Immature natural killer cell (primary cell): ENCODE data around the gene SNRNP200. TPM values are rescaled to one million over a fixed set of nuclear protein-coding genes. Genes with fewer than 3 reads are reported as not detected.

ENCODE experiments used
- DNase-seq, 3 donors: peaks; one replicate each; pipeline ENCODE4 v3.0.0; 2022; ENCODE audit warnings: mixed read lengths in 1 of 3
- H3K27ac Mint-ChIP-seq, 6 donors: one replicate each; pipeline ENCODE4 v1.8.0; 2020; ENCODE audit warnings: mixed read lengths in 6 of 6, mild to moderate bottlenecking in 5 of 6, inconsistent platforms in 4 of 6, moderate library complexity in 3 of 6
- H3K27me3 Mint-ChIP-seq, 3 donors: one replicate each; pipeline ENCODE4 v1.8.0; 2020 to 2021; ENCODE audit warnings: low read depth in 3 of 3, mild to moderate bottlenecking in 3 of 3, mixed read lengths in 3 of 3, moderate library complexity in 3 of 3, inconsistent platforms in 1 of 3
- H3K36me3 Mint-ChIP-seq, 3 donors: one replicate each; pipeline ENCODE4 v1.8.0; 2020; ENCODE audit warnings: mixed read lengths in 3 of 3, inconsistent platforms in 2 of 3, mild to moderate bottlenecking in 2 of 3
- H3K4me1 Mint-ChIP-seq, 2 donors: one replicate each; pipeline ENCODE4 v1.8.0; 2020; ENCODE audit warnings: inconsistent platforms in 2 of 2, mild to moderate bottlenecking in 2 of 2, mixed read lengths in 2 of 2, moderate library complexity in 1 of 2
- H3K4me3 Mint-ChIP-seq, 5 donors: one replicate each; pipeline ENCODE4 v1.8.0; 2020; ENCODE audit warnings: mild to moderate bottlenecking in 5 of 5, mixed read lengths in 5 of 5, inconsistent platforms in 3 of 5, moderate library complexity in 3 of 5
- H3K9me3 Mint-ChIP-seq, 6 donors: one replicate each; pipeline ENCODE4 v1.8.0; 2020; ENCODE audit warnings: mild to moderate bottlenecking in 6 of 6, mixed read lengths in 6 of 6, inconsistent platforms in 4 of 6, moderate library complexity in 3 of 6
- polyA plus RNA-seq, 3 donors: library from polyadenylated mRNA; unstranded; fragments of 300-500 nt; fragmentation: Illumina TruSeq; gene quantifications; one replicate each; pipeline ENCODE4 v1.2.3, GENCODE V29; 2021

The SNRNP200 gene
- polyA plus RNA-seq, 3 donors from 2014 or later = 42.3 to 105 (median 46.6) TPM

GRCh38 chr2:96336104-96336775, 30.9 kb upstream of the SNRNP200 start:
- peak overlapping the region; percentile 39 to 90 (median 82) for H3K27ac Mint-ChIP-seq
- H3K27me3 Mint-ChIP-seq = peaks cover 2 to 18% (median 5%) of the 10 kb centered on the region in 3 donors
- DNase-seq = no peak
- no peaks in the 10 kb centered on the region for H3K36me3 Mint-ChIP-seq
- H3K9me3 Mint-ChIP-seq = no peaks in the 10 kb centered on the region
- peak overlapping the region; percentile 78 to 90 (median 88) for H3K4me3 Mint-ChIP-seq
- H3K4me1 Mint-ChIP-seq = peaks cover 25 to 31% of the 10 kb centered on the region in 2 donors

- Mint-ChIP-seq H3K36me3 (peaks cover under 1 to 4% (median under 1%) of the 10 kb centered on the region in 3 donors), H3K9me3 (no peaks in the 10 kb centered on the region), H3K27me3 (peaks cover 2 to 14% (median 4%) of the 10 kb centered on the region in 3 donors), H3K4me3 (peak overlapping the region; percentile 74 to 89 (median 76)), H3K27ac (peak overlapping the region; percentile 62 to 93 (median 88)), H3K4me1 (peaks cover 31 to 33% of the 10 kb centered on the region in 2 donors)
- no peak for DNase-seq
These were observed 28.4 kb upstream of the SNRNP200 start for GRCh38 chr2:96333708-96334107.

GRCh38 chr2:96330407-96330806, 25.1 kb upstream of the SNRNP200 start:
- no peak for DNase-seq
- H3K27me3 Mint-ChIP-seq = peaks cover 0 to 8% (median 3%) of the 10 kb centered on the region in 3 donors
- H3K36me3 Mint-ChIP-seq = peaks cover 10 to 26% (median 21%) of the 10 kb centered on the region in 3 donors
- peaks cover 54 to 58% of the 10 kb centered on the region in 2 donors for H3K4me1 Mint-ChIP-seq
- no peaks in the 10 kb centered on the region for H3K9me3 Mint-ChIP-seq
- H3K4me3 Mint-ChIP-seq = no peak overlapping the region
- H3K27ac Mint-ChIP-seq = no peak overlapping the region

GRCh38 chr2:96329874-96330273, 24.5 kb upstream of the SNRNP200 start:
- Mint-ChIP-seq H3K27ac (peak overlapping the region in 1 of 6 donors; percentile 23), H3K4me3 (no peak overlapping the region), H3K9me3 (no peaks in the 10 kb centered on the region), H3K27me3 (peaks cover 0 to 6% (median 0%) of the 10 kb centered on the region in 3 donors), H3K4me1 (peaks cover 51 to 59% of the 10 kb centered on the region in 2 donors), H3K36me3 (peaks cover 10 to 26% (median 21%) of the 10 kb centered on the region in 3 donors)
- no peak for DNase-seq

- Mint-ChIP-seq H3K9me3 (no peaks in the 10 kb centered on the region), H3K4me1 (peaks cover 51 to 59% of the 10 kb centered on the region in 2 donors)
These were observed 24.1 kb upstream of the SNRNP200 start for GRCh38 chr2:96329456-96329855.

GRCh38 chr2:96326990-96327820, 21.9 kb upstream of the SNRNP200 start:
- peak overlapping the region; percentile 89 to 98 (median 96) for H3K27ac Mint-ChIP-seq
- peaks cover 10 to 26% (median 21%) of the 10 kb centered on the region in 3 donors for H3K36me3 Mint-ChIP-seq
- no peak for DNase-seq
- peaks cover 0 to 2% (median 0%) of the 10 kb centered on the region in 3 donors for H3K27me3 Mint-ChIP-seq
- peak overlapping the region; percentile 64 to 99 (median 96) for H3K4me3 Mint-ChIP-seq
- H3K9me3 Mint-ChIP-seq = no peaks in the 10 kb centered on the region
- peaks cover 57 to 61% of the 10 kb centered on the region in 2 donors for H3K4me1 Mint-ChIP-seq

More at GRCh38 chr2:96329456-96329855, 24.1 kb upstream of the SNRNP200 start:
- Mint-ChIP-seq H3K36me3 (peaks cover 10 to 26% (median 21%) of the 10 kb centered on the region in 3 donors), H3K27ac (peak overlapping the region in 2 of 6 donors; percentile 23 to 46), H3K4me3 (no peak overlapping the region), H3K27me3 (peaks cover 0 to 3% (median 0%) of the 10 kb centered on the region in 3 donors)
- no peak for DNase-seq

- DNase-seq = no peak
- peaks cover 61 to 66% of the 10 kb centered on the region in 2 donors for H3K4me1 Mint-ChIP-seq
- peaks cover 10 to 26% (median 21%) of the 10 kb centered on the region in 3 donors for H3K36me3 Mint-ChIP-seq
- H3K27me3 Mint-ChIP-seq = peaks cover 0 to 4% (median 0%) of the 10 kb centered on the region in 3 donors
- peak overlapping the region; percentile 89 to 98 (median 96) for H3K27ac Mint-ChIP-seq
- peak overlapping the region; percentile 64 to 99 (median 96) for H3K4me3 Mint-ChIP-seq
- no peaks in the 10 kb centered on the region for H3K9me3 Mint-ChIP-seq
These were observed 21.2 kb upstream of the SNRNP200 start for GRCh38 chr2:96326564-96326963.

- H3K4me1 Mint-ChIP-seq = peaks cover 61 to 73% of the 10 kb centered on the region in 2 donors
- peaks cover 10 to 26% (median 21%) of the 10 kb centered on the region in 3 donors for H3K36me3 Mint-ChIP-seq
- H3K4me3 Mint-ChIP-seq = peak overlapping the region; percentile 94 to 99 (median 98)
- H3K27me3 Mint-ChIP-seq = peaks cover 0 to 4% (median 0%) of the 10 kb centered on the region in 3 donors
- peak overlapping the region; percentile 89 to 98 (median 96) for H3K27ac Mint-ChIP-seq
- H3K9me3 Mint-ChIP-seq = no peaks in the 10 kb centered on the region
- DNase-seq = peak; percentile 51 to 69 (median 63)
These were observed 20.5 kb upstream of the SNRNP200 start for GRCh38 chr2:96325884-96326255.

GRCh38 chr2:96325041-96325883, 19.9 kb upstream of the SNRNP200 start, which contains the start of gene ITPRIPL1:
Gene ITPRIPL1, plus strand, starts transcription at chr2:96325317. Its CDS starts 523 bp downstream, at chr2:96325840.
- Mint-ChIP-seq H3K27ac (peak within 1 kb of the TSS; percentile 89 to 98 (median 96)), H3K4me1 (peaks cover 68 to 79% of the 10 kb centered on the region in 2 donors), H3K9me3 (no peaks in the 10 kb centered on the region), H3K4me3 (peak within 1 kb of the TSS; percentile 94 to 99 (median 98)), H3K36me3 (peaks cover 10 to 26% (median 21%) of the 10 kb centered on the region in 3 donors), H3K27me3 (peaks cover 0 to 4% (median 0%) of the 10 kb centered on the region in 3 donors)
- peak; percentile 26 to 35 (median 31) for DNase-seq

- H3K36me3 Mint-ChIP-seq = peaks cover 10 to 26% (median 21%) of the 10 kb centered on the region in 3 donors
- H3K4me3 Mint-ChIP-seq = peak overlapping the region; percentile 94 to 99 (median 98)
- no peaks in the 10 kb centered on the region for H3K9me3 Mint-ChIP-seq
- H3K27me3 Mint-ChIP-seq = peaks cover 0 to 4% (median 0%) of the 10 kb centered on the region in 3 donors
- peak in 2 of 3 donors; percentile 32 to 42 for DNase-seq
- H3K4me1 Mint-ChIP-seq = peaks cover 73 to 83% of the 10 kb centered on the region in 2 donors
- H3K27ac Mint-ChIP-seq = peak overlapping the region; percentile 89 to 96 (median 94)
These were observed 19.3 kb upstream of the SNRNP200 start for GRCh38 chr2:96324721-96325040.

GRCh38 chr2:96323849-96324248, 18.5 kb upstream of the SNRNP200 start:
- peaks cover 75 to 88% of the 10 kb centered on the region in 2 donors for H3K4me1 Mint-ChIP-seq
- no peaks in the 10 kb centered on the region for H3K9me3 Mint-ChIP-seq
- peaks cover 14 to 26% (median 21%) of the 10 kb centered on the region in 3 donors for H3K36me3 Mint-ChIP-seq
- H3K4me3 Mint-ChIP-seq = peak overlapping the region; percentile 60 to 99 (median 98)
- H3K27ac Mint-ChIP-seq = peak overlapping the region; percentile 70 to 96 (median 94)
- peaks cover 0 to 4% (median 0%) of the 10 kb centered on the region in 3 donors for H3K27me3 Mint-ChIP-seq
- DNase-seq = no peak

- Mint-ChIP-seq H3K4me3 (peak overlapping the region; percentile 85 to 95 (median 89)), H3K9me3 (no peaks in the 10 kb centered on the region), H3K27ac (peak overlapping the region; percentile 36 to 92 (median 79)), H3K36me3 (peaks cover 2 to 6% (median 5%) of the 10 kb centered on the region in 3 donors), H3K4me1 (peaks cover 72 to 82% of the 10 kb centered on the region in 2 donors), H3K27me3 (peaks cover 0 to 4% (median 0%) of the 10 kb centered on the region in 3 donors)
- peak in 2 of 3 donors; percentile 11 to 39 for DNase-seq
These were observed 15.6 kb upstream of the SNRNP200 start for GRCh38 chr2:96320728-96321622.
